Prostate gland (tissue), 2 donors: ENCODE data around the gene TEAD3. TPM values are rescaled to one million over a fixed set of nuclear protein-coding genes. Genes with fewer than 3 reads are reported as not detected.

Experiments used
- DNase-seq: peaks from one replicate; pipeline ENCODE4 v3.0.0-alpha.2; 2019; ENCODE audit warnings: low spot score
- H3K27ac ChIP-seq, 2 donors: fragments of 200-600 bp; sonication (generic); 2 replicates each; pipeline ENCODE4 v1.5.1; 2017 to 2019
- H3K27me3 ChIP-seq: fragments of 200-600 bp; sonication (generic); replicated peaks from 2 replicates; pipeline ENCODE4 v1.5.1; 2019; ENCODE audit not compliant: insufficient read depth
- H3K36me3 ChIP-seq, 2 donors: fragments of 200-600 bp; sonication (generic); 1 replicate in 1 of 2; 2 replicates in 1 of 2; pipeline versions ENCODE4 v1.5.1 to v1.8.1; 2017 to 2019
- H3K4me1 ChIP-seq: fragments of 200-600 bp; sonication (generic); replicated peaks from 2 replicates; pipeline ENCODE4 v1.5.1; 2019
- H3K4me3 ChIP-seq, 2 donors: fragments of 200-600 bp; sonication (generic); 2 replicates each; pipeline ENCODE4 v1.5.1; 2017 to 2019
- H3K9me3 ChIP-seq: fragments of 200-600 bp; sonication (generic); 2 replicates; pipeline ENCODE4 v1.5.1; 2017
- POLR2A ChIP-seq: fragments of 450-650 bp; IDR thresholded peaks from one replicate; pipeline ENCODE4 v1.6.1; 2016; ENCODE audit warnings: antibody characterized with exemption, mild to moderate bottlenecking
- POLR2AphosphoS5 ChIP-seq: sonication (generic); formaldehyde crosslinking; IDR thresholded peaks from one replicate; pipeline ENCODE4 v1.6.1; 2017; ENCODE audit warnings: antibody characterized with exemption
- WGBS: methylation state at CpG from one replicate; pipeline ENCODE4 v1.1.5; 2018; 5-methylcytosine and 5-hydroxymethylcytosine counted together
- intact Hi-C: fragments of 100-400 bp; cut with DNase I; formaldehyde crosslinking; loops from one replicate; pipeline ENCODE4 v1.14.2; 2022
- total RNA-seq, 2 donors: library from RNA; depleted of rRNA; stranded (reverse); fragments of >200 nt; gene quantifications; one replicate each; pipeline ENCODE4 v1.1.0, GENCODE V29; 2016
- TF ChIP-seq, protein P1 (sequence below), 4 experiments: fragments of 200-600 bp in 2 of 4; fragments of 450-650 bp in 2 of 4; sonication (generic) in 2 of 4; IDR thresholded peaks; 1 replicate in 3 of 4; 2 replicates in 1 of 4; pipeline ENCODE4 v1.5.1; 2016 to 2019; ENCODE audit warnings: antibody characterized with exemption in 4 of 4, mild to moderate bottlenecking in 2 of 4, moderate library complexity in 2 of 4

The TEAD3 gene
- total RNA-seq, 2 donors from 2014 or later, result 34.1 to 41.1 TPM

DNA sequence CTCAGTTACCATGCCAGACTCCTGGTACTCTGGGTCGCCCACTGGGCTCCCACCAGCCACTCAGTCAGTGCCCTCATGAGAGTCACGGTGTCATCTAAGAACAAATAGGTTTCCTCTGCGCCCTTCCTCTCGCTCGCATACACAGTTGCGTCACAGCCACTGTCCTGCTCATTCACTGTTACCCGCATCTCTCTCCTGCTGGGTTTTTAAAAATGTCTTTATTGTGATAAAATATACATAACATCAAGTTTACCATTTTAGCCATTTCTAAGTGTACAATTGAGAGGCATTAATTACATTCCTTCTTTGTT lies 4.0 kb downstream of the TEAD3 start:
- H3K9me3 ChIP-seq, result no peaks in the 10 kb centered on the region
- no peak for DNase-seq
- WGBS, result 58% methylated on average over 7 of the region's 7 CpGs
- peaks cover 46% of the 10 kb centered on the region for H3K4me1 ChIP-seq
- no peak for TF ChIP-seq POLR2AphosphoS5
- TF ChIP-seq, protein P1, sequence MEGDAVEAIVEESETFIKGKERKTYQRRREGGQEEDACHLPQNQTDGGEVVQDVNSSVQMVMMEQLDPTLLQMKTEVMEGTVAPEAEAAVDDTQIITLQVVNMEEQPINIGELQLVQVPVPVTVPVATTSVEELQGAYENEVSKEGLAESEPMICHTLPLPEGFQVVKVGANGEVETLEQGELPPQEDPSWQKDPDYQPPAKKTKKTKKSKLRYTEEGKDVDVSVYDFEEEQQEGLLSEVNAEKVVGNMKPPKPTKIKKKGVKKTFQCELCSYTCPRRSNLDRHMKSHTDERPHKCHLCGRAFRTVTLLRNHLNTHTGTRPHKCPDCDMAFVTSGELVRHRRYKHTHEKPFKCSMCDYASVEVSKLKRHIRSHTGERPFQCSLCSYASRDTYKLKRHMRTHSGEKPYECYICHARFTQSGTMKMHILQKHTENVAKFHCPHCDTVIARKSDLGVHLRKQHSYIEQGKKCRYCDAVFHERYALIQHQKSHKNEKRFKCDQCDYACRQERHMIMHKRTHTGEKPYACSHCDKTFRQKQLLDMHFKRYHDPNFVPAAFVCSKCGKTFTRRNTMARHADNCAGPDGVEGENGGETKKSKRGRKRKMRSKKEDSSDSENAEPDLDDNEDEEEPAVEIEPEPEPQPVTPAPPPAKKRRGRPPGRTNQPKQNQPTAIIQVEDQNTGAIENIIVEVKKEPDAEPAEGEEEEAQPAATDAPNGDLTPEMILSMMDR (IDR thresholded peaks at IDR 0.05), result no peak
- TF ChIP-seq POLR2A, result no peak
- no peak overlapping the region for H3K4me3 ChIP-seq
- no peaks in the 10 kb centered on the region for H3K27me3 ChIP-seq
- intact Hi-C loops, result no loop called here
- peak overlapping the region; percentile 95 to 98 for H3K27ac ChIP-seq
- H3K36me3 ChIP-seq, result no peaks in the 10 kb centered on the region

DNA sequence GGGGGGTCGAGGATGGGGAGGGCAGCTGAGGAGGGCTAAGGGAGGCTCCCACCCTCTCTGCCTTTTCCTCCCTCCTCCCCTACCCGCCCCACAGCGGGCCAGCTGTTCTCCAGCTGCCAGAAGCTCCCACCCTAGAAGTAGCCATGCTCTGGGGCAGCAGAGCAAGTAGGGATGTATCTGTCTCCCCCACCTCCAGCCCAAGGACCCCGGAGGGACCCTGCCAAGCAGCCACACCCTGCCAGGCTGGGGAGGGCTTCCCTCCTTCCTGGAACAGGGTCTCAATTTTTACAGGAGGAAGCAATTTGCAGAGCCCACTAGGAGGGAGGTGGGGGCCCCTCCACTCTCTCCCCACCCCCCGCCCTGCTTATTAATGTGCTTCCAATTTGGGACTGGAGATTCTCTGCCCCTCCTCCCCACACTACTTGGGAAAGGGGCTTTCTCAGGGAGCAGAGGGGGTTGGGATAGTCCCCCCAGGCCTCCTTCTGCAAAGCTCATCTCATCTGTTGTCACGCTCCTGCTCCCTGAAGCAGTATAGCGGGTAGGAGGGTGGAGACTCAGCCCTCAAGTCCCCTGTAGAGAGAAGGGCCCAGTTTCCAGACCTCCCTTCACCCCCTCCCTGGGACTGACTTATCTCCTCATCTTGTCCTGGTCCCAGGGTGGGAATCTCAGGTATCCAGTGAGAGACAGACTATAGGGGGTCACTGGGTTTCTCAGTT lies 4.5 kb downstream of the TEAD3 start:
- 25% methylated on average over 7 of the region's 7 CpGs for WGBS
- no peak for DNase-seq
- H3K4me3 ChIP-seq, result no peak overlapping the region

DNA sequence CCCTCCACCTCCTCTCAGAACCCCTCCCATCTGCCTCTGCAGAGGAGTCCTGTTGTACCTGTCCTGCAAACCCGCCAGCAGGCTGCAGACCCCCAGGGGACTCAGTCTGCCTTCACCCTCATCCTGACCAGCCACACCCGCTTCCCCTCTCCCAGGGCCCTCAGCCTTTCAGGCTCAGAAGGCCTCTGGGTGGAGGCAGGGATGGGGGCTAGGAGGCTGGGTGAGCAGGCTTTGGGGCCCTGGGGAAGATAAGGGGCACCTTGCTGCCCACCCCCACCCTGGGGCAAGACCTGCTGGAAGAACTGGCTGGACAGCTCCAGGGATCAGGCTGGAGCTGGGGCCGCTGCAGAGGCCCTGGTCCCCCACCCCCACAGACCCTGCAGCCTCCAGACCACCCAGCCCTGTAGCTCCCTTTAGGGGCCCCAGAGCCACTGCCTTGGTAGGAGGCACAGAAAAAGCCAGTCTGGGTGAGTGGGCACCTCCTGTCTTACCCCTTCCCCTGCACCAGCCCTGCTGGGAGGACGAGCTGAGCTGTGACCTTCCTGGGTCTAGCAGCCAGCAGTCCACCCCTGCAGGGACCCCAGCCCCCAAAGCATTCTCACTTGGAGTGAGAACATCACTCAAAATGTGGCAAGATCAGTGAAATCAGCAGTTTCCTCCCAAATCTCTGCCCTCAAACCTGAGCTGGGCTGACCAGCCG lies 5.2 kb downstream of the TEAD3 start:
- TF ChIP-seq, protein P1 (IDR thresholded peaks at IDR 0.05), result no peak
- no peak for TF ChIP-seq POLR2AphosphoS5
- no peak for TF ChIP-seq POLR2A
- Histone ChIP-seq H3K9me3 (no peaks in the 10 kb centered on the region), H3K4me1 (peaks cover 55% of the 10 kb centered on the region), H3K27me3 (no peaks in the 10 kb centered on the region), H3K4me3 (no peak overlapping the region), H3K36me3 (no peaks in the 10 kb centered on the region), H3K27ac (peak overlapping the region; percentile 95 to 98)
- intact Hi-C loops, result no loop called here
- DNase-seq, result no peak
- 26% methylated on average over 5 of the region's 5 CpGs for WGBS

More for the DNA sequence above, 4.5 kb downstream of the TEAD3 start:
- intact Hi-C loops, result no loop called here
- no peaks in the 10 kb centered on the region for H3K36me3 ChIP-seq
- no peaks in the 10 kb centered on the region for H3K9me3 ChIP-seq
- H3K27me3 ChIP-seq, result no peaks in the 10 kb centered on the region
- no peak for TF ChIP-seq POLR2A
- TF ChIP-seq POLR2AphosphoS5, result no peak
- TF ChIP-seq, protein P1 (IDR thresholded peaks at IDR 0.05), result no peak
- peaks cover 51% of the 10 kb centered on the region for H3K4me1 ChIP-seq
- H3K27ac ChIP-seq, result peak overlapping the region; percentile 95 to 98

DNA sequence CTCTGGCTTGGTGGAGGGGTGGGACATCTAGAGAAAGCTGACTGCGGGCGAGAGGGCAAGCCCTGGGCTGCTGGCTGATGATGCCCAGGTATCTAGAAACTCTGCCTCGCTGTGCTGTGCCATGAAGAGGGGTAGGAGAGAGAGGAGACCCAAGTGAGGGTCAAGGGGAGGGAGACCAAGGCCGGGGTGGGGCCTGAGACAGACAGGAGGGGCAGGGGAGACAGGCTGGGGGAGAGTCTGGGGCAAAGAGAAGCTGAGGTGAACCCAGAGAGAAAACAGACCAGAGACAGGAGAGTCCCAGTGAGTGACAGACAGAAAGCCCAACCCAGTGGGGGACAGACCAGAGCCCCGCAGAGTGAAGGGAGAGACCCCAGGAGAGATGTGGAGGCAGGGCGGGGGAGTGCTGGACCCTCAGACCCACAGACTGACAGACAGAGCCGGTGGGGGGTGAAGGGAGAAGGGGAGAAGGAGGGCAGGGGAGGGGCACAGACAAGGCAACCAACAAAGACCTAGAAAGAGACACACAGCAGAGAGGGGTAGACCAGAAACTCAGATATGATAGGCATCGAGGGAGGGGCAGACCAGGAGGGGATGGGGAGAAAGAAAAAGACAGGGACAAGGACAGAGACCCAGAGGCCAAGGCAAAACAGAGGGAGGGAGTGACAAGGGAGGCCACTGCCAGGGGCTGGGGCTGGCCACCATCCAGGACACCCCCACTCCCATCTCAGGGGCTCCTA lies 5.9 kb downstream of the TEAD3 start:
- Histone ChIP-seq H3K9me3 (no peaks in the 10 kb centered on the region), H3K27me3 (no peaks in the 10 kb centered on the region), H3K4me3 (peak overlapping the region in 1 of 2 donors; percentile 4), H3K27ac (peak overlapping the region; percentile 95 to 98), H3K36me3 (no peaks in the 10 kb centered on the region), H3K4me1 (peaks cover 61% of the 10 kb centered on the region)
- 39% methylated on average over 8 of the region's 8 CpGs for WGBS
- intact Hi-C loops, result no loop called here
- TF ChIP-seq POLR2A, result no peak
- DNase-seq, result no peak

- 11% methylated on average over 25 of the region's 28 CpGs for WGBS
- Histone ChIP-seq H3K4me3 (peak overlapping the region in 1 of 2 donors; percentile 4), H3K27ac (peak overlapping the region; percentile 95 to 98), H3K36me3 (no peaks in the 10 kb centered on the region), H3K27me3 (no peaks in the 10 kb centered on the region), H3K9me3 (no peaks in the 10 kb centered on the region), H3K4me1 (peaks cover 65% of the 10 kb centered on the region)
- TF ChIP-seq, protein P1 (IDR thresholded peaks at IDR 0.05), result no peak
- TF ChIP-seq POLR2A (peak; percentile 16), POLR2AphosphoS5 (peak; percentile 46)
- intact Hi-C loops, result no loop called here
- peak; percentile 75 for DNase-seq
Measured at GRCh38 chr6:35489995-35490791, 6.7 kb downstream of the TEAD3 start.
